GM06990 (cell line): ENCODE measurements around the gene CFAP52.

Source experiments
- DNase-seq: peaks from one replicate; pipeline ENCODE4 v3.0.0-alpha.2; 2011; ENCODE audit not compliant: insufficient read length; ENCODE audit errors: extremely low read depth
- H3K27me3 ChIP-seq: replicated peaks from 2 replicates; pipeline ENCODE4 v1.6.0; 2011; ENCODE audit warnings: low read length; ENCODE audit not compliant: control insufficient read depth, insufficient read depth
- H3K36me3 ChIP-seq: 2 replicates; pipeline ENCODE4 v1.5.1; 2011; ENCODE audit warnings: low read length; ENCODE audit not compliant: control insufficient read depth, insufficient read depth
- H3K4me3 ChIP-seq: replicated peaks from 2 replicates; pipeline ENCODE4 v1.5.1; 2011; ENCODE audit warnings: low read depth, mild to moderate bottlenecking, control low read depth, low read length
- CTCF ChIP-seq: IDR thresholded peaks from 2 replicates; pipeline ENCODE4 v1.5.1; 2011; ENCODE audit warnings: low read length, control low read depth, mild to moderate bottlenecking, inconsistent platforms; ENCODE audit not compliant: insufficient read depth, poor library complexity, severe bottlenecking

The CFAP52 gene

GRCh38 chr17:9533441-9533840 is 43.0 kb upstream of the CFAP52 start:
- Histone ChIP-seq H3K36me3 (no peaks in the 10 kb centered on the region), H3K4me3 (no peak overlapping the region), H3K27me3 (no peaks in the 10 kb centered on the region)
- DNase-seq: no peak
- TF ChIP-seq CTCF: no peak

- Histone ChIP-seq H3K36me3 (no peaks in the 10 kb centered on the region), H3K4me3 (no peak overlapping the region), H3K27me3 (no peaks in the 10 kb centered on the region)
- TF ChIP-seq CTCF: no peak
- no peak for DNase-seq
These were observed 40.4 kb upstream of the CFAP52 start for GRCh38 chr17:9536061-9536460.

GRCh38 chr17:9537177-9537776 is 39.2 kb upstream of the CFAP52 start:
- TF ChIP-seq CTCF: no peak
- no peak for DNase-seq
- H3K36me3 ChIP-seq: no peaks in the 10 kb centered on the region
- H3K4me3 ChIP-seq: no peak overlapping the region
- H3K27me3 ChIP-seq: no peaks in the 10 kb centered on the region

GRCh38 chr17:9538626-9539025 is 37.8 kb upstream of the CFAP52 start:
- Histone ChIP-seq H3K4me3 (no peak overlapping the region), H3K27me3 (no peaks in the 10 kb centered on the region), H3K36me3 (no peaks in the 10 kb centered on the region)
- no peak for DNase-seq
- no peak for TF ChIP-seq CTCF

- no peaks in the 10 kb centered on the region for H3K36me3 ChIP-seq
- TF ChIP-seq CTCF: no peak
- DNase-seq: no peak
- H3K4me3 ChIP-seq: no peak overlapping the region
- no peaks in the 10 kb centered on the region for H3K27me3 ChIP-seq
These were observed 34.7 kb upstream of the CFAP52 start for GRCh38 chr17:9541718-9542117.

- DNase-seq: no peak
- Histone ChIP-seq H3K4me3 (no peak overlapping the region), H3K27me3 (no peaks in the 10 kb centered on the region), H3K36me3 (no peaks in the 10 kb centered on the region)
- no peak for TF ChIP-seq CTCF
These were observed 32.2 kb upstream of the CFAP52 start for GRCh38 chr17:9544221-9544620.
